ENCODE data around the gene ZNF547.

The ZNF547 gene

GRCh38 chr19:57376151-57376550 is 12.8 kb downstream of the ZNF547 start:
- DNase-seq: no peak

- DNase-seq: no peak
These were observed 14.3 kb downstream of the ZNF547 start for GRCh38 chr19:57377498-57378146.

GRCh38 chr19:57380923-57381322 is 17.6 kb downstream of the ZNF547 start:
- no peak for DNase-seq

DNA sequence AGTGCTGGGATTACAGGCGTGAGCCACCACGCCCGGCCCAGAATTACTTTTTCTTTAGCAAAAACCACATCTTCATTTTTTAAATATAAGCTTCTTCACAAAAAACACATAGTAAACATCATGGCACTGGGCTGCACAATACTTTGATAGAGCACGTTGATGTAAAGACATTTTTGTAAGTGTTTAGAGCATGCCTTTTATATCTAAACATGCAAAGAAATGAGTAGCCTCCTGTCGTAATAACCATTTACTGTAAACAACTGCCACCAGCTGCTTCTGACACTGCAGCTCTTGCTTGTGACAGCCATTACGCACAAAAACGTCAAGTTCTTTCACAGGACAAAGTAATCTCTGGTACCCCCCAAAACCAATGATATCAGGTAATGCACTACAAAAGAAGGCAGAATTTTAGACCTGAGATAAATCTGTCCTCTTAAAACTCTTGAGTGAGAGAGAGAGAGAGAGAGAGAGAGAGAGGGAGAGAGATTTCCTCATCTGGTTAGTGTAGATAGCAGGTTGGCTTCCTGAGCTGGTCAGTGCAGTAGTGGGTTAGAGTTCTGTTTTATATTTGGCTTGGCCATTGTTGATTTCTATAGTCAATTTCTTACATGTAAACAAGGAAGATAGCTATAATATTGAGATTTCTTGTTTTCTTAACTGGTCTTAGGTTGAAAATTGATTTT is 19.6 kb downstream of the ZNF547 start:
- no peak for DNase-seq

DNA sequence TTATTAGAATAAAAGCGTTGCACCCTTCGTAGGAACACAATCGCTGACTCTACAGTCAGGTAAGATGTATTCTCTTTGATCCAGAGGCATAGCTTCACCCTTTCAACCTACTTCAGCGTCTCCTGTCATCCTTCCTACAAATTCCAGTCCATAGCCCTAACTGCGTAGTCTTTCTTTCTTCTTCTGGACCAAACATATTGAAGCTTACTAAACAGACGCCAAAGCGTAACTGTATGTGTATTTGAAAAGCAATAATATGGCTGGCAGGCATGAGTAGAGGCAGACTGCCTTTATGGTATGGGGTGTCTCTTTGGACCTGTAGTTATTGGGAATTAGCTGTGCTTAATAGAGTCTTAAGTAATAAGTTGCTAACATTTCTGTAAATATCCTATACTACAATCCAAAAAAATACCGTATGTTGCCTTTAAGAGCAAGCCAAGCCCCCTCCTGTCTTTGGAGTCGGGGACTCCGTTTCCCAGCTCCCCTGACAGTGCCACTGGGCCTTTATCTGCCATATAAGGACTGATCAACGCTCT is 25.9 kb downstream of the ZNF547 start:
- DNase-seq: no peak

GRCh38 chr19:57389730-57390598 is 26.6 kb downstream of the ZNF547 start, which contains the start of gene ZNF548:
Gene ZNF548 (plus strand): TSS chr19:57389854. CDS start chr19:57390100, 246 bp downstream.
- peak; percentile 77 for DNase-seq

- DNase-seq: no peak
These were observed 32.4 kb downstream of the ZNF547 start for GRCh38 chr19:57395710-57396109.

GRCh38 chr19:57398868-57399267 is 35.5 kb downstream of the ZNF547 start:
- DNase-seq: no peak

DNA sequence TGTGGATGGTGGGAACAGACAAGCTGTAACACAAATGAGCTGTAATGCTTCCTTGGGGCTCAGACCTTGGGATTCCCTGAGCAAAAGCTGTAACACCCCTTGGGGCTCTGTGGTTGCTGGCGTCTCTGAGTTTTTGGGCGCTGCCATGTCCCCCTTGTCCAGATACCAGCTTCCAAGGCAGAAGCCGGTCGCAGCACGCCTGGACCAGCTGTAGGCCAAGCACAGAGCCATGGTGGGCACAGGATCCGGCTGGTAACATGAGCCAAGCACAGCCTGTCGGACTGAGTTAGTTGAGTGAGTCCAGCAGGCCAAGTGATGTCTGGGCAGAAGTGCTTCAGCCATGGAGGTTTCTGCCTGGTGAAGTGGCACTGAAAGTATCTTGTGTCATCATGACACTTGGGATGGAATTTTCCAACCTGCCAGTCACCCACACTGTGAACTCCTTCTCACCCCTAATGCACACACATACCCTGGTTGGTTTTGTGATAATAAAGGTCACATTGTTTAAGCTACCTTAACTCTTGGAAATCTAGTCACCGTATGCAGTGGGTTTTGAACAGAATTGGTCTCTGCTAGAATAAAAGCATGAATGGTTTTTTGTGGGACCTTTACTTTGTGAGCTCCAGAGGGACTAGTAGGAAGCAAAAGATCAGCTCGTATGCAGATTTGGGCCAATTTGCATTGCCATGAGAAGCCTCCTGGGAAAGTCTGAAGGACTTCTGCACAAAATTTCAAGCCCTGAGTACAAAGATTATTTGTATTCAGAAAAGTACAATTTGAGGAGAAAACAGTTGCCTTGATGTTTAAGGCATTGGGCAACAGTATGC is 40.6 kb downstream of the ZNF547 start:
- DNase-seq: no peak

GRCh38 chr19:57406516-57407123 is 43.3 kb downstream of the ZNF547 start:
- no peak for DNase-seq

DNA sequence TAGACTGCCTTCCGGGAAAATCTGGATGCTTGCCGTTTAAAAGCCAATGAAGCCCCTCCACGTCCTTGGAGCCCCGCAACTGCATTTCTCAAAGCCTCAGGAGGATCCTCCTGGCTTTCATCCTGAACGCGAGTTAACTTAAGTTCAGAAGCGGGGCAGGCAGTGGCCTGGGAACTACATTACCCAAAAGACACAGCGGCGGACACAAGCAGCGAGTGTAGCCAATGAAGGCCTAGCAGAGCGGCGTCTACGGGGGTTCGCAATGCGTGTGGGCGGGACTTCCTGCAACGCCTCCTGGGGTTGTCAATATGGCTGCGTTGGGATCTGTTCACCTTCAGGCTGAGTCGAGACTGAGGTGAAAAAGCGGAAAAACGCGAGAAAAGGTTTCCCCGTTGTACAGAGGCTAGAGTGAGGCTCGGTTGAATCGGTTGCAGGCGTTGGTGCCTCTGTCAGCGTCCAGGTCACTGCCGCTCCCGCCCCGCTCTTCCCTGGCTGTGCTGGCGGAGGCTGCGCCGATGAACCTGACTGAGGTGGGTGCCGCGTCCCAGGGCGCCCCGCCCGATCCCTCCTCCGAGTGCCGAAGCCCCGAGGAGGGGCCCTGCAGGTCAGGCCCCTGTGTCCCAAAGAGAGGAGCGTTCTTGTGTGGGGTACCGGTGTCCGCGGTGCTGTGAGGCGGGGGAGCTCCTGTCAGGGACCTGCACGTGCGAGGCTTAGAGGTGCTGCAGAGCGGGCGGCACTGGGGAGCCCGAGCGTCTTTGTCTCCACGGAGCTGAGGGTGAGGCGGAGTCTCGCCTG is 47.7 kb downstream of the ZNF547 start, which contains the start of gene ZNF17:
ZNF17 (plus strand) TSS at position 285 of the 795 bp plus-strand sequence. CDS start 2,455 bp downstream, outside the sequence.
- peak; percentile 48 for DNase-seq

- DNase-seq: no peak
These were observed 56.1 kb downstream of the ZNF547 start for GRCh38 chr19:57419439-57419838.

- DNase-seq: no peak
These were observed 57.7 kb downstream of the ZNF547 start for GRCh38 chr19:57421037-57421436.

All from GOT3 (cell line).